IPS-15b (cell line): Measurements from ENCODE around the gene SMARCC2.

Experiments
- H3K27me3 ChIP-seq: one replicate; pipeline ENCODE4 v1.6.1; 2013; ENCODE audit warnings: low read length; ENCODE audit not compliant: control insufficient read depth, insufficient read depth
- H3K36me3 ChIP-seq: one replicate; pipeline ENCODE4 v1.6.1; 2013; ENCODE audit warnings: low read length; ENCODE audit not compliant: control insufficient read depth, insufficient read depth
- H3K4me1 ChIP-seq: one replicate; pipeline ENCODE4 v1.6.1; 2013; ENCODE audit warnings: mild to moderate bottlenecking, low read length; ENCODE audit not compliant: control insufficient read depth, insufficient read depth
- H3K4me3 ChIP-seq: one replicate; pipeline ENCODE4 v1.5.1; 2013; ENCODE audit warnings: low read depth, low read length
- H3K9ac ChIP-seq: one replicate; pipeline ENCODE4 v1.6.1; 2013; ENCODE audit warnings: low read depth, mild to moderate bottlenecking, low read length
- H3K9me3 ChIP-seq: one replicate; pipeline ENCODE4 v1.6.1; 2013; ENCODE audit warnings: mild to moderate bottlenecking, low read length; ENCODE audit not compliant: control insufficient read depth, insufficient read depth

SMARCC2 gene

DNA sequence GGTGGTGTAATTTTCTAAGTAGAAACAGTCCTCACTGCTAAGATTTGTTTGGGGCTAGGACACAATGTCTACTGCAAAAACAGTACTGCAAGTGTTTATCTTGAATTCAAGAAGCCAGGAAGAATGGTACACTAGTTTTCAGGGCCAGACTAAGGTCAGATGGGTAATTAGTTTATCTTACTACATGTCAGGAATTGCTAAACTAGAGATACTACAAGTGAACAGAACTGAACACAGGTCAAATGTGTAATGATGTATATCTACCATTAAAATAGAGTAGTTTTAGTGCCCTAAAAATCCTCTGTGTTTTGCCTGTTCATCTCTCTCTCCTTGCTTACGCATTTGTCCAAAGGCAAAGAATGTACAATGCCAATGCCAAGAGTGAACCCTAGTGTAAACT is 75.2 kb downstream of the SMARCC2 start:
- H3K27me3 ChIP-seq: no peaks in the 10 kb centered on the region
- H3K9me3 ChIP-seq: no peaks in the 10 kb centered on the region
- no peak overlapping the region for H3K4me3 ChIP-seq
- H3K9ac ChIP-seq: no peak overlapping the region
- peaks cover 3% of the 10 kb centered on the region for H3K4me1 ChIP-seq
- H3K36me3 ChIP-seq: peaks cover 30% of the 10 kb centered on the region
